Fibroblast of lung (primary cell): ENCODE data around the gene ATP9B.

Experiments
- EZH2 ChIP-seq: IDR thresholded peaks from 2 replicates; pipeline ENCODE4 v1.5.1; 2012; ENCODE audit warnings: low read length, control low read depth, mild to moderate bottlenecking; ENCODE audit errors: missing control alignments
- TF ChIP-seq, protein P1 (sequence below), 2 donors: IDR thresholded peaks in 1 of 2; conservative IDR thresholded peaks in 1 of 2; 1 replicate in 1 of 2; 2 replicates in 1 of 2; pipeline ENCODE4 v1.5.1; 2011 to 2012; ENCODE audit warnings: low read length in 2 of 2, control low read depth in 1 of 2, inconsistent platforms in 1 of 2, low read depth in 1 of 2, mild to moderate bottlenecking in 1 of 2

DNA sequence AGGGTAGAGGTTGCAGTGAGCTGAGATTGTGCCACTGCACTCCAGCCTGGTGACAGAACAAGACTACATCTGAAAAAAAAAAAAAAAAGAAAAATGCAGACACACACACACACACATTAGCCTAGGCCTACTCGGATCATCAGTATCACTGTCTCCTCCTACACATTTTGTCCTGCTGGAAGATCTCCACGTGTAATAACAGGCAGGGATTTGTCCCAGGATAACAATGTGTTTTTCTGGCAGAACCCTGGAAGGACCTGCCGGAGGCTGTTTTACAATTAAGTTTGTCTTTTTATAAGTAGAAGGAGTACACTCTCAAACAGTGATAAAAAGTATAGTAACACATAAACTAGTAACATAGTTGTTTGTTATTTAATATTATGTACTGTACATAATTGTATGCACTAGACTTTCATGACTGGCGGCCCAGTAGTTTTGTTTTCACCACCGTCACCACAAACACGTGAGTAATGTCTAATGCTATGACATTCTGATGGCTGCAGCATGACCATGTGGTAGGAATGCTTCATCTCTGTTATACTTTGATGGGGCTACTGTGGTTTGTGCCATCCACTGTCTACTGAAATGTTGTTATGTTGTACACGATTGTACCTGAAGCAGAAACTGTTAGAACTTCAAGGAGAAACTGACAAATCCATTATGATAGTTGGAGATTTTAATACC is 130.6 kb downstream of the ATP9B start:
- TF ChIP-seq, protein P1, sequence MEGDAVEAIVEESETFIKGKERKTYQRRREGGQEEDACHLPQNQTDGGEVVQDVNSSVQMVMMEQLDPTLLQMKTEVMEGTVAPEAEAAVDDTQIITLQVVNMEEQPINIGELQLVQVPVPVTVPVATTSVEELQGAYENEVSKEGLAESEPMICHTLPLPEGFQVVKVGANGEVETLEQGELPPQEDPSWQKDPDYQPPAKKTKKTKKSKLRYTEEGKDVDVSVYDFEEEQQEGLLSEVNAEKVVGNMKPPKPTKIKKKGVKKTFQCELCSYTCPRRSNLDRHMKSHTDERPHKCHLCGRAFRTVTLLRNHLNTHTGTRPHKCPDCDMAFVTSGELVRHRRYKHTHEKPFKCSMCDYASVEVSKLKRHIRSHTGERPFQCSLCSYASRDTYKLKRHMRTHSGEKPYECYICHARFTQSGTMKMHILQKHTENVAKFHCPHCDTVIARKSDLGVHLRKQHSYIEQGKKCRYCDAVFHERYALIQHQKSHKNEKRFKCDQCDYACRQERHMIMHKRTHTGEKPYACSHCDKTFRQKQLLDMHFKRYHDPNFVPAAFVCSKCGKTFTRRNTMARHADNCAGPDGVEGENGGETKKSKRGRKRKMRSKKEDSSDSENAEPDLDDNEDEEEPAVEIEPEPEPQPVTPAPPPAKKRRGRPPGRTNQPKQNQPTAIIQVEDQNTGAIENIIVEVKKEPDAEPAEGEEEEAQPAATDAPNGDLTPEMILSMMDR (conservative IDR thresholded peaks at IDR 0.05 in 1 of 2, IDR thresholded peaks at IDR 0.05 in 1 of 2; ENCODE audit: low read depth in 1 of 2, low read length in 2 of 2): no peak
- TF ChIP-seq EZH2: no peak
